Peyer's patch (tissue), 4 donors: ENCODE results near the gene TANGO6.

Experiments
- CTCF ChIP-seq, 6 experiments: fragments of 450-650 bp in 4 of 6; fragments of 200-600 bp in 2 of 6; sonication (generic) in 1 of 6; IDR thresholded peaks; one replicate each; pipeline ENCODE4 v1.5.1; 2017 to 2019; ENCODE audit warnings: antibody characterized with exemption in 6 of 6, mild to moderate bottlenecking in 3 of 6, moderate library complexity in 1 of 6
- POLR2A ChIP-seq, 2 donors: fragments of 450-650 bp; IDR thresholded peaks; one replicate each; pipeline ENCODE4 v1.5.1; 2017; ENCODE audit warnings: antibody characterized with exemption in 2 of 2, mild to moderate bottlenecking in 2 of 2, moderate library complexity in 2 of 2

DNA sequence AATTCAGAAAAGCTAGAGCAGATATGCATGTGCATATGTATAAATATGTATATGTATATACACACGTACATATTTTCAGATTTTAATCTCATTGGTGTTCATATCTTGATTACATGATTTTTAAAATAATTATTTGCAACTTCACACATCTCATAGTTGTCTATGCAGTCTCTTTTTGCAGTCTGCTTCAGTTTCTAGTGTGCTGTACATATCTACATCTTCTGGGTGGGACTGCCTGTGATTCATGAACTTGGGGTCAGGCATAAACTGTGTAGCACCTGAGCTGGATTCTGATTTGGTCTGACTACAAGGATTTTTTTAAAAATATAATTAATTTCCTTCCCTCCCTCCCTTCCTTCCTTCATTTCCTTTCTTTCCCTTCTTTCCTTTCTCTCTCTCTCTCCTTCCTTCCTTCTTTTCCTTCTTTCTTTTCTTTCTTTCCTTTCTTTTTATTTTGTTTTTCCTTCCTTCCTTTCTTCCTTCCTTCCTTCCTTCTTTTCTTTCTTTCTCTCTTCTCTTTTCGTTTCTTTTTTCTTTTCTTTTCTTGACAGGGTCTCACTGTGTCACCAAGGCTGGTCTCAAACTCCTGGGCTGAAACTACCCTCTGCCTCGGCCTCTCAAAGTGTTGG is 96.5 kb downstream of the TANGO6 start:
- TF ChIP-seq CTCF (IDR thresholded peaks at IDR 0.05) (no peak), POLR2A (IDR thresholded peaks at IDR 0.05) (no peak)
